Transverse colon (tissue), 4 donors: ENCODE data around the gene PEX14. TPM values are rescaled to one million over a fixed set of nuclear protein-coding genes. Genes with fewer than 3 reads are reported as not detected.

Experiments
- DNase-seq: peaks from one replicate; pipeline ENCODE4 v3.0.0-alpha.2; 2019
- H3K27ac ChIP-seq, 4 donors: fragments of 200-600 bp; sonication (generic); 2 replicates each; pipeline ENCODE4 v1.5.1; 2016 to 2018; ENCODE audit warnings: inconsistent platforms in 4 of 4
- H3K27me3 ChIP-seq: fragments of 200-600 bp; sonication (generic); 2 replicates; pipeline ENCODE4 v1.5.1; 2017; ENCODE audit warnings: inconsistent platforms
- H3K36me3 ChIP-seq, 4 donors: fragments of 200-600 bp; sonication (generic); 2 replicates each; pipeline ENCODE4 v1.5.1; 2017 to 2019; ENCODE audit warnings: inconsistent platforms in 4 of 4
- H3K4me1 ChIP-seq, 4 donors: fragments of 200-600 bp; sonication (generic); 2 replicates each; pipeline ENCODE4 v1.5.1; 2017 to 2020; ENCODE audit warnings: inconsistent platforms in 4 of 4
- H3K4me3 ChIP-seq, 4 donors: fragments of 200-600 bp; sonication (generic); 1 replicate in 1 of 4; 2 replicates in 3 of 4; pipeline versions ENCODE4 v1.5.1 to v1.6.1; 2017 to 2019; ENCODE audit warnings: inconsistent platforms in 4 of 4
- H3K9me3 ChIP-seq, 2 donors: fragments of 200-600 bp; sonication (generic); 2 replicates each; pipeline ENCODE4 v1.5.1; 2017 to 2019; ENCODE audit warnings: inconsistent platforms in 2 of 2
- EP300 ChIP-seq: sonication (generic); formaldehyde crosslinking; IDR thresholded peaks from one replicate; pipeline ENCODE4 v1.6.1; 2017; ENCODE audit warnings: antibody characterized with exemption, low read depth
- POLR2A ChIP-seq: fragments of 450-650 bp; IDR thresholded peaks from one replicate; pipeline ENCODE4 v1.6.1; 2016; ENCODE audit warnings: antibody characterized with exemption, mild to moderate bottlenecking, moderate library complexity
- POLR2AphosphoS5 ChIP-seq, 3 donors: sonication (generic); formaldehyde crosslinking; IDR thresholded peaks; one replicate each; pipeline ENCODE4 v1.6.1; 2016; ENCODE audit warnings: antibody characterized with exemption in 3 of 3
- WGBS, 2 donors: methylation state at CpG; one replicate each; pipeline ENCODE4 v1.1.5; 2018; ENCODE audit warnings: low coverage in 1 of 2; 5-methylcytosine and 5-hydroxymethylcytosine counted together
- in situ Hi-C, 4 donors: fragments of 200-750 bp; cut with MboI; loops; one replicate each; pipeline versions ENCODE4 v1.15.0 to v1.15.1; 2017; ENCODE audit warnings: low sequenced_read_pairs in 3 of 4, low pct_ligation_motif_present in 1 of 4, low pct_unique_long_range_greater_than_20kb in 1 of 4
- intact Hi-C: fragments of 100-400 bp; cut with DNase I; formaldehyde crosslinking; loops from one replicate; pipeline ENCODE4 v1.15.1; 2023; ENCODE audit warnings: low total_unique reads
- total RNA-seq, 4 donors: library from RNA; depleted of rRNA; stranded (reverse); fragments of >200 nt; gene quantifications; one replicate each; pipeline ENCODE4 v1.1.0, GENCODE V29; 2016
- TF ChIP-seq, protein P1 (sequence below), 5 experiments: fragments of 200-600 bp in 3 of 5; fragments of 450-650 bp in 2 of 5; sonication (generic) in 3 of 5; IDR thresholded peaks; 1 replicate in 2 of 5; 2 replicates in 3 of 5; pipeline ENCODE4 v1.5.1; 2016 to 2017; ENCODE audit warnings: antibody characterized with exemption in 5 of 5, inconsistent platforms in 3 of 5, mild to moderate bottlenecking in 2 of 5, moderate library complexity in 1 of 5

PEX14 gene
- total RNA-seq, 4 donors from 2014 or later, result 2.4 to 16.5 (median 12.6) TPM

DNA sequence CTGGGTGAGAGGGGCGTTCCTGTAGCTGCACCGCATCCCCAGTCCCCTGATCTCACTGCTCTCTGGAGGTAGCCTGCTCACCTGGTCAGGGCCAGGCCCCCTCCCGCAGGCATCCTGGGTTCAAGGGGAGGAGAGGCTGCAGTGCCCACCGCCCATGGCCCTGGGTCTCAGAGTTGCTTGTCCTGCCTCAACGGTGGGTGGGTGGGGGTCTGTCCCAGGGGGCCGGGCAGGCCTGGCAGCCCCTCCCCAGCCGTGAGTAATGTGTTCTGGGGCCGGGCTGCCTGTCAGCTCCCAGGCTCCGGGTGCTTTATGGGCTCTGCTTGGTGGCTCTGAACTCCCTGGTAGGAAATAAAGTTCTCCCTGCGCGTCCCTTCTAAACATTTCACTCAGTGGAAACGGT, 194.8 kb downstream of the PEX14 start:
- Histone ChIP-seq H3K4me1 (peaks cover 24 to 77% (median 52%) of the 10 kb centered on the region in 4 donors), H3K4me3 (no peak overlapping the region), H3K9me3 (no peaks in the 10 kb centered on the region), H3K27ac (peak overlapping the region; percentile 83 to 95 (median 94)), H3K27me3 (no peaks in the 10 kb centered on the region), H3K36me3 (peaks cover 0 to 4% (median 0%) of the 10 kb centered on the region in 4 donors)
- in situ Hi-C loops, result no loop called here
- no peak for DNase-seq
- WGBS, 2 donors, result 81% methylated on average over 12 of the region's 12 CpGs; no CpG with 5 or more reads in 1 of the 2 donors
- intact Hi-C loops, result no loop called here
- TF ChIP-seq POLR2A (no peak), EP300 (no peak), POLR2AphosphoS5 (IDR thresholded peaks at IDR 0.05) (no peak)
- TF ChIP-seq, protein P1, sequence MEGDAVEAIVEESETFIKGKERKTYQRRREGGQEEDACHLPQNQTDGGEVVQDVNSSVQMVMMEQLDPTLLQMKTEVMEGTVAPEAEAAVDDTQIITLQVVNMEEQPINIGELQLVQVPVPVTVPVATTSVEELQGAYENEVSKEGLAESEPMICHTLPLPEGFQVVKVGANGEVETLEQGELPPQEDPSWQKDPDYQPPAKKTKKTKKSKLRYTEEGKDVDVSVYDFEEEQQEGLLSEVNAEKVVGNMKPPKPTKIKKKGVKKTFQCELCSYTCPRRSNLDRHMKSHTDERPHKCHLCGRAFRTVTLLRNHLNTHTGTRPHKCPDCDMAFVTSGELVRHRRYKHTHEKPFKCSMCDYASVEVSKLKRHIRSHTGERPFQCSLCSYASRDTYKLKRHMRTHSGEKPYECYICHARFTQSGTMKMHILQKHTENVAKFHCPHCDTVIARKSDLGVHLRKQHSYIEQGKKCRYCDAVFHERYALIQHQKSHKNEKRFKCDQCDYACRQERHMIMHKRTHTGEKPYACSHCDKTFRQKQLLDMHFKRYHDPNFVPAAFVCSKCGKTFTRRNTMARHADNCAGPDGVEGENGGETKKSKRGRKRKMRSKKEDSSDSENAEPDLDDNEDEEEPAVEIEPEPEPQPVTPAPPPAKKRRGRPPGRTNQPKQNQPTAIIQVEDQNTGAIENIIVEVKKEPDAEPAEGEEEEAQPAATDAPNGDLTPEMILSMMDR (IDR thresholded peaks at IDR 0.05), result no peak

DNA sequence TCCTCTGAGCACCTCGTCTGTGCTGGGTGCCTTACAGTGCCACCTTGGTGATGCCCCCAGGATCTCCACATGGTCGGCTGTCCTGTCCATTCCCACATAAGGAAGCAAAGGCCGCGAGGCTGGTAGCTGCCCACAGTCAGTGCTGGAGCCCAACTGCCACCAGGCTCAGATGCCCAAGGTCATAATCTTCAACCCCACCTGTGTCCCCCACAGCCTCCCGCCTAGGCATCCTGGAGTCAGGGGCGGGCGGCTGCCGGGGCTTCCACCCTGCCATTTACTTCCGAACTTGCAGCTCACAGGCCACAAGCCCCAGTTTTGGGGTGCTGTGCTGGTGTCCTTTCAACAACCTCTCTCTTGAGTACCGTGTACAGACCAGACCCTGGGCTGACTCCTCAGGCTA, 195.4 kb downstream of the PEX14 start:
- peaks cover 0 to under 1% (median 0%) of the 10 kb centered on the region in 4 donors for H3K36me3 ChIP-seq
- intact Hi-C loops (no loop called here), in situ Hi-C loops (no loop called here)
- H3K9me3 ChIP-seq, result no peaks in the 10 kb centered on the region
- TF ChIP-seq, protein P1 (IDR thresholded peaks at IDR 0.05), result no peak
- no peak for TF ChIP-seq POLR2AphosphoS5 (IDR thresholded peaks at IDR 0.05)
- no peak for TF ChIP-seq EP300
- TF ChIP-seq POLR2A, result no peak
- DNase-seq, result no peak
- WGBS, 2 donors, result 84% methylated on average over 8 of the region's 10 CpGs; no CpG with 5 or more reads in 1 of the 2 donors
- H3K27ac ChIP-seq, result peak overlapping the region; percentile 83 to 95 (median 94)
- no peaks in the 10 kb centered on the region for H3K27me3 ChIP-seq
- H3K4me1 ChIP-seq, result peaks cover 30 to 83% (median 59%) of the 10 kb centered on the region in 4 donors
- H3K4me3 ChIP-seq, result no peak overlapping the region

DNA sequence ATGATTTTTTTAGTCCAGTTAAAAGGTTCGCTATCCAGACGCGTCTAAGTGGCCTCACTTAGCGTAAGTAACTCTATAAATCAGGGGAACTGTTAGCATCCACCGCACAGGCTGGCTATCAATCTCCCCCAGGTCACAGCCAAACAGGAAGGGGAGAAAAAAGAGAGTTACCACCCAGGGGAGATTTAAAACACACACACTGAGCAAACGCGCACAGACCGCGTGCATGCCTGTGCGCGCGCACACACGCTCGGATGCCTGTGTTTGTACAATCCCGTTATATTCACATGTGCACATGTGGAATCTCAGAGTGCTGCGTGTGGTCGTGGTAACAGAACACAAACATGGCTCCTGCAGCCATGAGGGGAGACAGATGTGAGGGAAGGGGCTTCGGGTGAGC, 196.3 kb downstream of the PEX14 start:
- H3K4me3 ChIP-seq, result no peak overlapping the region
- WGBS, 2 donors, result 66% methylated on average over 18 of the region's 18 CpGs; no CpG with 5 or more reads in 1 of the 2 donors

DNA sequence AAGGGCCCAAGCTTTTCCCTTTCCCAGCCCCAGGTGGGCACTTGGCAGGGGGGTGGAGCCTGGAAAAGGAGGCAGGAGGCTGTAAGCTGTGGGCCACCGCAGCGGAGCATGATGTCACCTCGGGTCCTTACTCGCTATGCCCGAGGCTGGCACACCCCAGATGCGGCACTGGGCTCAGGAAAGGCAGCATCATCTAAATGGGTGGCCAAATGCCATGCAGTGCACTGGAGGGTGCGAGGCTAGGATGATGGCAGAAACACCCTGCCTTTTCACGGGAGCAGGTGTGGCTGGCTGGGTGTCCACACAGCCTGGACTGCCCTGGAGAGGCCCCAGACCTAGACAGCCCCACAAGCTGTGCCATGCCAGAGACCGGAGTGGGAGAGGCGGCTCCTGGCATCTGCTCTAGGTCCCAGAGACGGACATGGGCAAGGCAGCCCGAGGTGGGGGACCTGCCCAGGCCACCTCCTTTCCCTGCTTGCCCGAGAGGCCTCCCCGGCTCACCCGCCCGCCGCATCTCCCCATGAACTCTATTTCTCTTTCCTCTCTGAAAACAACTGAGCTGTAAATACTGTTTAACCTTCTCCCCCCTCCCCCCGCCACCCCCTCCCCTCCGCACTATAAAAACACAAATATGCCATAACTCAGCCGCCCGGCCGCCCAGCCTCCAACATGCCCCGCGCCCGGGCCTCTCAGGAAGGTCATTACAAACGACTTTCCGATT, 197.0 kb downstream of the PEX14 start:
- DNase-seq, result peak; percentile 21
- intact Hi-C loops, result no loop called here
- Histone ChIP-seq H3K27ac (peak overlapping the region; percentile 83 to 95 (median 94)), H3K36me3 (no peaks in the 10 kb centered on the region), H3K4me1 (peaks cover 46 to 94% (median 71%) of the 10 kb centered on the region in 4 donors), H3K27me3 (no peaks in the 10 kb centered on the region), H3K9me3 (no peaks in the 10 kb centered on the region), H3K4me3 (no peak overlapping the region)
- in situ Hi-C loops, result no loop called here
- 56 to 70% methylated on average over 7 to 26 of the region's 27 CpGs for WGBS, 2 donors
- TF ChIP-seq, protein P1 (IDR thresholded peaks at IDR 0.05), result no peak
- TF ChIP-seq EP300 (no peak), POLR2AphosphoS5 (IDR thresholded peaks at IDR 0.05) (no peak), POLR2A (no peak)

More for the DNA sequence above, 196.3 kb downstream of the PEX14 start:
- intact Hi-C loops, result no loop called here
- Histone ChIP-seq H3K9me3 (no peaks in the 10 kb centered on the region), H3K36me3 (no peaks in the 10 kb centered on the region), H3K4me1 (peaks cover 39 to 92% (median 68%) of the 10 kb centered on the region in 4 donors), H3K27me3 (no peaks in the 10 kb centered on the region), H3K27ac (peak overlapping the region; percentile 83 to 95 (median 94))
- no peak for DNase-seq
- in situ Hi-C loops, result no loop called here
- TF ChIP-seq EP300 (no peak), POLR2AphosphoS5 (IDR thresholded peaks at IDR 0.05) (peak in 2 of 3 donors; percentile 11 to 16)
